Kidney (tissue), 14 donors: ENCODE data around the gene PARN. TPM values are rescaled to one million over a fixed set of nuclear protein-coding genes. Genes with fewer than 3 reads are reported as not detected.

Experiments
- DNase-seq, 5 donors: peaks; one replicate each; pipeline ENCODE4 v3.0.0-alpha.2; 2013 to 2020
- FAIRE-seq: peaks from 2 replicates; lab custom pipeline; 2012; peaks lifted over from hg19 to GRCh38; lab: Jason Lieb, UNC
- H3K27ac ChIP-seq, 2 donors: one replicate each; pipeline ENCODE4 v1.7.0; 2013; ENCODE audit warnings: low read depth in 2 of 2, low read length in 2 of 2, inconsistent platforms in 1 of 2
- H3K27me3 ChIP-seq: one replicate; pipeline ENCODE4 v1.7.1; 2013; ENCODE audit warnings: low read length, inconsistent platforms; ENCODE audit not compliant: control insufficient read depth, insufficient read depth
- H3K36me3 ChIP-seq, 3 donors: one replicate each; pipeline versions ENCODE4 v1.7.0 to v1.7.1; 2013; ENCODE audit warnings: low read length in 3 of 3, control low read depth in 1 of 3, inconsistent platforms in 1 of 3; ENCODE audit not compliant: insufficient read depth in 3 of 3, control insufficient read depth in 2 of 3
- H3K4me1 ChIP-seq, 3 donors: one replicate each; pipeline versions ENCODE4 v1.7.0 to v1.7.1; 2013; ENCODE audit warnings: low read length in 3 of 3, inconsistent platforms in 1 of 3, low read depth in 1 of 3; ENCODE audit not compliant: control insufficient read depth in 2 of 3, insufficient read depth in 2 of 3
- H3K4me3 ChIP-seq, 3 donors: one replicate each; pipeline versions ENCODE4 v1.7.0 to v1.8.1; 2013; ENCODE audit warnings: low read length in 3 of 3, control low read depth in 1 of 3, inconsistent platforms in 1 of 3
- H3K9ac ChIP-seq, 3 donors: one replicate each; pipeline versions ENCODE4 v1.7.0 to v1.7.1; 2013; ENCODE audit warnings: low read length in 3 of 3, control low read depth in 1 of 3, inconsistent platforms in 1 of 3
- H3K9me3 ChIP-seq, 3 donors: one replicate each; pipeline versions ENCODE4 v1.7.0 to v1.7.1; 2013; ENCODE audit warnings: low read length in 3 of 3, control low read depth in 1 of 3, inconsistent platforms in 1 of 3; ENCODE audit not compliant: control insufficient read depth in 2 of 3, insufficient read depth in 1 of 3
- intact Hi-C: fragments of 100-400 bp; cut with DNase I; formaldehyde crosslinking; loops from one replicate; pipeline ENCODE4 v1.11.1; 2022
- polyA plus RNA-seq: library from polyadenylated mRNA; stranded (reverse); fragments of 350-450 nt; fragmentation: Illumina TruSeq; extraction: RNeasy Lipid Tissue Mini Kit (QIAGEN cat#74804); gene quantifications from one replicate; pipeline ENCODE4 v1.2.3, GENCODE V29; 2014; ENCODE audit warnings: low read depth, low replicate concordance; ENCODE audit not compliant: insufficient read depth
- total RNA-seq: library from RNA; stranded (reverse); fragmentation: NEBNext Ultra II Directional; extraction: Animal tissue kit (Norgen Biotek cat#: 25700); gene quantifications from one replicate; pipeline ENCODE4 v1.2.1, GENCODE V29; 2021
- TF ChIP-seq, protein P1 (sequence below): IDR thresholded peaks from 3 replicates; pipeline ENCODE4 v1.5.1; 2012; ENCODE audit warnings: mild to moderate bottlenecking, moderate library complexity, borderline replicate concordance; ENCODE audit not compliant: insufficient read depth; ENCODE audit errors: extremely low read depth
- donor health status: control.
- donor health status: control.
- donor health status: control.
- donor health status: control.
- donor health status: control.
- donor health status: DM: yes; HTN: yes; CAD: no.
- donor health status: Normal renal cell carcinoma (clear cell type).

The PARN gene
- total and polyA plus RNA-seq, 2 donors from 2014 or later = 17.3 to 32.5 TPM

DNA sequence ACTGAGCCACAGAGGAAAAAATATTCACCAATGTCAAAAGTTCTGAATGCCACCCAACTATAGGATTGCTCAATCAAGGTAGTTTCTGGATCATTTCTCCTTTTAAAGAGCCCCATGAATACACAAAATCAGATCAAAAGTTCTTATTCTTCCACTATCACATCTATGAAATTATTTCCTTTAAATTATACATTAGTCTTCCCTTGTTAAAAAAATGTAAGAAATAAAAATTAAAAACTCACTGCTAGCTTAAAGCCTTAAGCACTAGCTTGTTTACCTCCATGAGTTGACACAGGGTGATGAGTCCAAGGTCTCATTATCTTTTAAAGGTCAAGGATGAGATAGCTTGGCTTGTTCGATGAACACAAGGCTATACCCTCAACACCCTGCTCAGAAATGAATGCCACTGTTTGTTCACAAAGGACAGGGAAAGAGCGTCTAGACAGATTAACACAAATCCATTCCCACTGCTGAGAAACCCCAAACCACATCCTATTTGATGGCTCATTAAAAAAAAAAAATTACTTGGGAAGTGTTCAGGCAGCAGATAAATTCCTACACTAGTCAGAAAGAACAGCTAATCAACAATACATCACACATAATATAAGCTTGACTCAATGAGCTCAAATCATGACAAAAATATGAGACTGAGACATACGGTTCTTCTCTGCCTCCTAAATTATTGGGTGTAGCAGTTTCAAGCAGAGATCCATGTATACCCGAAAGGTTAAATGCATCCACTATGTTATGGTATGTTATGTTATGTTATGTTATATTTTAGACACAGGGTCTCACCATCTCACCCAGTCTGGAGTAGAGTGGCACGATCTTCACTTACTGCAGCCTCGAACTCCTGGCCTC lies 118.9 kb downstream of the PARN start:
- Histone ChIP-seq H3K9ac (no peak overlapping the region), H3K27ac (no peak overlapping the region), H3K4me1 (peaks cover 0 to 9% (median 0%) of the 10 kb centered on the region in 3 donors), H3K27me3 (no peaks in the 10 kb centered on the region), H3K36me3 (no peaks in the 10 kb centered on the region), H3K4me3 (no peak overlapping the region), H3K9me3 (no peaks in the 10 kb centered on the region)
- FAIRE-seq (no peak), DNase-seq (no peak)
- intact Hi-C loops = no loop called here
- TF ChIP-seq, protein P1, sequence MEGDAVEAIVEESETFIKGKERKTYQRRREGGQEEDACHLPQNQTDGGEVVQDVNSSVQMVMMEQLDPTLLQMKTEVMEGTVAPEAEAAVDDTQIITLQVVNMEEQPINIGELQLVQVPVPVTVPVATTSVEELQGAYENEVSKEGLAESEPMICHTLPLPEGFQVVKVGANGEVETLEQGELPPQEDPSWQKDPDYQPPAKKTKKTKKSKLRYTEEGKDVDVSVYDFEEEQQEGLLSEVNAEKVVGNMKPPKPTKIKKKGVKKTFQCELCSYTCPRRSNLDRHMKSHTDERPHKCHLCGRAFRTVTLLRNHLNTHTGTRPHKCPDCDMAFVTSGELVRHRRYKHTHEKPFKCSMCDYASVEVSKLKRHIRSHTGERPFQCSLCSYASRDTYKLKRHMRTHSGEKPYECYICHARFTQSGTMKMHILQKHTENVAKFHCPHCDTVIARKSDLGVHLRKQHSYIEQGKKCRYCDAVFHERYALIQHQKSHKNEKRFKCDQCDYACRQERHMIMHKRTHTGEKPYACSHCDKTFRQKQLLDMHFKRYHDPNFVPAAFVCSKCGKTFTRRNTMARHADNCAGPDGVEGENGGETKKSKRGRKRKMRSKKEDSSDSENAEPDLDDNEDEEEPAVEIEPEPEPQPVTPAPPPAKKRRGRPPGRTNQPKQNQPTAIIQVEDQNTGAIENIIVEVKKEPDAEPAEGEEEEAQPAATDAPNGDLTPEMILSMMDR = no peak

DNA sequence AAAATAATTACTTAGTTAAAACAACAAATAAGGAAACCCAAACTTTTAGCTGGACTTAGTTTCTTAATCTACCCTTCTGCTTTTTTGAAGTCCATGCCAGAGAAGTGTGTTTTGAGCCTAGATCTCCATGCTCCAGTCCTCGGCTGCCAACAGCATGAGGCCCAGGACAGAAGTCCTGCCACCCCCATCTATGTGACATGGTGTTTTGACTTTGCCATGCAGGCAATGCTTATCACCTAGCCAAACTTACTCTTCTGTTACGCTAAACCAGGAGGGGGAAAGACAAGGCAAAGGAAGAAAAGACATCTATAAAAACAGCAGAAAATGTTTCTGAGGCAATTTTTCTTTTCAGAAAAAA lies 119.5 kb downstream of the PARN start:
- no peak for FAIRE-seq
- no peak overlapping the region for H3K27ac ChIP-seq
- intact Hi-C loops = no loop called here

DNA sequence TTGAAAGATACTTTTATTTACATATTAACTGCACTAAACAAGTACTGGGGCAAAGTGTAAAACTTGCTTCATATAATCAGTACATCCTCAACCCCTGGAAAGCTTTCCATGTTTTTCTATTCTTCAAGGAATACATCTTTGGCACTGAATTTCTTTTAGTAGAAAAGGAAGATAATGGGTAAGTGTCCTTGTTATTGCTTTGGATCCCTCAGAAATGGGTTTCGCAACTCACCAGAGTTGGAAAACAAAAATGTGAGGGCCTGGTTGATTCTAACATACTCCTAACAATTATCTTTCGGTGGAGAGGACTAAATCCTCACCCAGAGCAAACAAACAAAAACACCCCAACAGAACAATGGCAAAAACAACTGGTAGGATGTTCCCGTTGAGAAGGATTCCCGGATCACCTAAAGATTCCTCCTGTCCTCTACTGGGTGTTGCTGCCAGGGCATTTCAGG lies 120.4 kb downstream of the PARN start:
- H3K27ac ChIP-seq = no peak overlapping the region
- FAIRE-seq = no peak
- intact Hi-C loops = no loop called here

More for the DNA sequence above, 119.5 kb downstream of the PARN start:
- H3K4me3 ChIP-seq = no peak overlapping the region
- H3K4me1 ChIP-seq = peaks cover 0 to 9% (median 0%) of the 10 kb centered on the region in 3 donors
- no peaks in the 10 kb centered on the region for H3K9me3 ChIP-seq
- no peaks in the 10 kb centered on the region for H3K36me3 ChIP-seq
- no peak overlapping the region for H3K9ac ChIP-seq
- no peaks in the 10 kb centered on the region for H3K27me3 ChIP-seq
- DNase-seq = no peak
- TF ChIP-seq, protein P1 = no peak

More for the DNA sequence above, 120.4 kb downstream of the PARN start:
- Histone ChIP-seq H3K36me3 (no peaks in the 10 kb centered on the region), H3K9ac (no peak overlapping the region), H3K4me3 (no peak overlapping the region), H3K4me1 (peaks cover 0 to 9% (median 0%) of the 10 kb centered on the region in 3 donors), H3K9me3 (no peaks in the 10 kb centered on the region), H3K27me3 (no peaks in the 10 kb centered on the region)
- no peak for DNase-seq
- TF ChIP-seq, protein P1 = no peak
